Activated naive CD4-positive, alpha-beta T cell treated with anti-CD3 and anti-CD28 coated beads, Interleukin-2, amount 50 U/mL, for 16 hours (primary cell): ENCODE results near the gene B4GALT2.

Experiments
- DNase-seq: peaks from one replicate; pipeline ENCODE4 v3.0.0-alpha.2; 2020

B4GALT2 gene

DNA sequence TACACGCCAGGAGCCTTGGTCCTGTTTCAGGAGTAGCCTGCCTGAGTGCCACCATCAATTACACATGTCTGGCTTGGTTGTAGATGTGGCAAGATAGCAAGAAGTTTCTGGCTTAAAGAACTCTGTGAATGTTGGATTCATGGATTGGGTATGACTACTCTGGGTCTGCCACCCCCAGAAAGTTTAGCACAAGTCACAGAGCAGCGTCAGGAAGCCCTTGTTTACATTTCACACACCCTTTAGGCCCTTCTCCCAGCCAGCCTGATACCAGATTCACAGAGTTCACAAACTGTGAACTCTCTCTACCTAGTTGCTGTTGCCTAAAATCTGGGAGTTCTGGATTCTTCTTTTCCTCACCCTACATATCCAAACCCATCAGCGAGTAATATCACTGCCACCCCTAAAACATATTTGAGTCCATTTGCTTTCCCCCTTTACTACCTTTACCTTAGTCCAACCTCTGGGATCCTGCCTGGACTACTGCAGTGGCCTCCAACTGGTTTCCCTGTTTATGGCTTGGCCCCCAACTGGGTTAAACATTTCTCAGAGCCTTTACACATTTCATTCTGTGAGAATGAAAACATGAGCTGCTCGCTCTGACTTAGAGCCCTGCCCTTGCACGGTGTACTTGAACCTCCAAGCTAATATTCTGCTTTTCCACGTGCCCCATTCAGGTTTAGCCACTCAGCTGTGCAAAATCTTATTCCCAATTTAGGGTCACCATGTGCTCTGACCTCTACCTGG lies 8.3 kb downstream of the B4GALT2 start:
- DNase-seq, result no peak

- no peak for DNase-seq
These were observed 11.5 kb downstream of the B4GALT2 start for GRCh38 chr1:43990271-43991199.

DNA sequence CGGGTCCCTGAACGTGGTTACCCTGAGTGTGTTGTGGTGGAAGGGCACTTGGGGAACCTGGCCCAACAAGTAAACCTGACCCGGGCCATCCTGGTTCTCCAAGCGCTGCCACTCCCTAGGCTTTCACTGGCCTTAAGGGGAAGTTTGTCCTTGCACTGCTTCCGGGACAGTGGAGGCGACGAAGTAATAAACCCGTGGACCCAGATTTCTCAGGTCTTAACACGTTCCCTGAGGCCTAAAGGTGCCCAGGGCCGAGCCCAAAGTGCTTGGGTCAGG lies 12.1 kb downstream of the B4GALT2 start:
- no peak for DNase-seq

DNA sequence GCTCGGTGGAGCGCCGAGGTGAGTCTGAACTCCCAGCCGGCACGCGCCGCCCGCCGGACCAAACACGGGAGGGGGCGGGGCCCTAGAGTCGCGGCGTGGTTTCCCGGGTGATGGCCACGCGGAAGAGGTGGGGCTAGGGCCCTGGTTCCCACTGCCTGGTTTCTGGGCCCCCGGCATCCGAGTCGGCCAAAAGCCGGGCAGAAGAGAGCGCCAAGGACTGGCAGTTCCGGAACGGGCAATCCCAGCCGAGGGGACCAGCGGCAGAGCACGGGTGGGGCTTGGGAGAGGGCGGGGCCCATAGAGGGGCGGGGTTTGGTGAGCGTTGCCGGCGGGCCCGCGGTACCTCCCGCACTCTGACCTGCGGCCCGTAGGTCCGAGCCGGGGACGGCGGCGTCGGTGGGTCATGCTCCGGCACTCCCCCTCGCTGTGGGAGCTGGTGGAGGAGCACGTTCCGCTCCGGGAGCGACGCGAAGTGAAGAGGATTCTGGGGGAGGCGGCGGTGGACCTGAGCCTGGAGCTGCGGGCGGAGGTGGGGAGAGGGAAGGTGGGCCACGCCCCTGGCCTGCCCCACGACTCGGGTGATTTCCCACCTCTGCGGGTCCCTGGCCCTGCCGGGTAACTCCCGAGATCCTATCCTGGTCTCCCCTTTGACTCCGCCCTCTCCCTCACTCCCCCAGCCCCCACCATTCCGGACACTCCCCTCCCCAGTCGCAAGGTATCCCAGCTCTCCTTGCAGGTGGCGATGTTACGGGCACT lies 12.6 kb downstream of the B4GALT2 start, which contains the start of gene CCDC24:
Gene CCDC24 (plus strand): TSS at position 124 of the 756 bp plus-strand sequence. CDS start 280 bp downstream, at position 404.
- DNase-seq, result peak; percentile 75

GRCh38 chr1:43992232-43992995 lies 13.4 kb downstream of the B4GALT2 start:
- DNase-seq, result no peak

DNA sequence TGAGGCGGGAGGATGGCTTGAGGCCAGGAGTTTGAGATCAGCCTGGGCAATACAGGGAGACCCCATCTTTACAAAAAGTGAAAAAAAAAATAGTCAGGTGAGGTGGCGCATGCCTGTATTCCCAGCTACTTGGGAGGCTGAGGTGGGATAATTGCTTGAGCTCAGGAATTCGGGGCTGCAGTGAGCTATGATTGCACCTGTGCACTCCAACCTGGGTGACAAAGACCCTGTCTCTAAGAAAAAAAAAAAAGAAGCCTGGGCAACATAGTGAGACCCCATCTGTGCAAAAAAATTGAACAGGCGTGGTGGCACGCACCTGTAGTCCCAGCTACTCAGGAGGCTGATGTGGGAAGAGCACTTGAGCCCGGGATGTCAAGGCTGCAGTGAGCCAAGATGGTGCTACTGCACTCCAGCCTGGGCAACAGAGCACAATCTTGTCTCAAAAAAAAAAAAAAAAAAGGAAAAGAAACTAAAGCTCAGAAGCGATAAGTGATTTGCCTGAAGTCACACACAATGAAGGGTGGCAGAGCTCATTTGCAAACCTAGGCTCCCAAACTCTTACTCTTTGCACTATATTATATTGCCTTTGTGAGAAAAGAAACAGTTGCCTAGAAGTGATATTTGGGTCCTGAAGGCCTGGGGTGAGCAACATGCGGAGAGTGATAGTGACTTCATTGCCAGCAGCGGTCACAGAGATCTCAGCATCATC lies 14.3 kb downstream of the B4GALT2 start:
- DNase-seq, result no peak

GRCh38 chr1:43994071-43994470 lies 15.1 kb downstream of the B4GALT2 start:
- DNase-seq, result no peak

GRCh38 chr1:43994794-43995790 lies 16.1 kb downstream of the B4GALT2 start:
- no peak for DNase-seq

GRCh38 chr1:43995984-43996732 lies 17.1 kb downstream of the B4GALT2 start:
- no peak for DNase-seq

- DNase-seq, result no peak
These were observed 17.7 kb downstream of the B4GALT2 start for GRCh38 chr1:43996733-43997115.

GRCh38 chr1:43997295-43997999 lies 18.4 kb downstream of the B4GALT2 start:
- DNase-seq, result no peak

DNA sequence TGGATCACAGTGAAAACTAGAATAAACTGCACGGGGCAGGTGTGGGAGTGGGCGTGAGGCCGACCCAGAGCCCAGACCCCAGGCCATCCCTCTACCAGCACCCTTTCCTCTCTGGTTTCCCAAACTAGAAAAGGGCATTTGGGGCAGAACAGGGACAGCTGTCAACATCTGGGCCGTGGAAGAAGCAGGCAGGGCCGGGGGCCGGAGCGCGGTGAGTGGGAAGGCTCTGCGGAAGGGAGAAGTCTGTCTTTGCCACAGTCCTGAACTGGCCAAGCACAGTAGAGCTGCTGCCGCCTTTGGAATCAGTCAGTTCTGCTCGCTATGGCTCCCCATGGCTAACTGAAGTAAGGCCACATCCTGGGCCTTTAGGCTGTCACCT lies 19.0 kb downstream of the B4GALT2 start:
- DNase-seq, result no peak

DNA sequence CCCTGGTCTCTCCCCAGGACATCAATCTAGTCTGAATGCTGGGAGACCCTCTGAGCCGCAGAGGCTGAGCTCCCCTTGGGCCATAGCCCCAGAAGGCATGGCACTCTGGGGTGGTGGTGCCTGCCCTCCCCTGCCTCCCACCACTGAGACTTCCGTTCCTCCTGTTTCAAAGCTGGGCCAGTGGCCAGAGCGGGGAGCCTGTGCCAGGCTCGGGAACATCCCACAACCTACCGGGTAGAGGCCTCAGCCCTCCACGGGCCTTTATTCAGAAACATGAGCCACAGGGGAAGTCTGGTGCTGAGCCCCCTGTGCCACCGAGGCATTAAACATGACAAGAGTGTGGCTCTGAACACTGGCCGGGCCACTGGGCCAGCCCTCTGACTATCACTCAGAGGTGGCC lies 20.4 kb downstream of the B4GALT2 start:
- no peak for DNase-seq

DNA sequence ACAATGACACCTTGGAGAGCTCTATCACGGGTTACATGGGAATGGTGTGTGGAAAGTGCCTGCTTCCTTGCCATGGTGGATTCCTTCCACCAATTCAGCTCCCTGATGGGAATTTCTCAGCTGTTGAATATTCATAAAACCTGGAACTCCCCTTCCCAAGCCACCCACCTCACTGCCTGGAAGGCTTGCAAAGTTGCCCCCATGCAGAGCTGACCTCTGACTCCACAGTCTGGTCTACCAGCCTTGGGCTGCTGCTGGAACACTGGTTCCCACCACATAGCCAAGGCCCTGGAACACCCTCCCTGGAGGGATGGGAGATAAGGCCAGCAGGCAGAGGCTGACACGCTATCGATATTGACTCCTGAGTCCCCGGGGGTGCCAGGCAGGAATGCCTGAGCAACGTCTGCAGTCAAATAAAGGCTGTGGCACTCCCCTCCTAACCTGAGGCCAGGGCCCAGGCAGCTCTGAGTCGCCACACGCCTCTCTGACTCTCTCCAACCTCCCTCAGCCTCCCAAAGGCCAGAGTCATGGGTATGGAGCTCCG lies 21.2 kb downstream of the B4GALT2 start:
- no peak for DNase-seq

- no peak for DNase-seq
These were observed 23.2 kb downstream of the B4GALT2 start for GRCh38 chr1:44002165-44002564.

DNA sequence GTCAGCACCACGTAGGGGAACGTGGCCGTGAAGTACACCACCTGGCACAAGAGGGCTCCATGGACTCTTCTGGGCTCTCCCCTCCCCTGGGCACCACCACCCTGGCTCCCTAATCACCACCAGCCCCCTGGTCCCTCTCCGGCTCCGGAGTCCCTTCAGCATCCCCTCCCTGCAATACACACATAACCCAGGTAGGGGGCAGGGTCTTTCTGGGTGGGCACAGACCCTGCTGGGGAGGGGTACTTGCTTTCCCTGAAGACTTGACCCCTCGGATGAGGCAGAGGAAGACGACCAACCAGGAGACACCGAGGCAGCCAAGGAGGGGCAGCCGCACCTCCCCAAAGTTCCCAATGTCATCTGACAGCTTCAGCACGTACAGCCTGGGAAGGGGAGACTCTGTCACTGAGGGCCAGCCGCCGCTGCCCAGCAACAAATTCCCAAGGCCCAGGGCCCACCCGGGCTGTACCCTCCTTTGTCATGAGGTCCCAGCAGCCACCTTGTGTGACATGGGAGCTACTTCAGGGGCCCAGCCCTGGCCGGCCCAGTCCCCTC lies 23.7 kb downstream of the B4GALT2 start:
- DNase-seq, result no peak

DNA sequence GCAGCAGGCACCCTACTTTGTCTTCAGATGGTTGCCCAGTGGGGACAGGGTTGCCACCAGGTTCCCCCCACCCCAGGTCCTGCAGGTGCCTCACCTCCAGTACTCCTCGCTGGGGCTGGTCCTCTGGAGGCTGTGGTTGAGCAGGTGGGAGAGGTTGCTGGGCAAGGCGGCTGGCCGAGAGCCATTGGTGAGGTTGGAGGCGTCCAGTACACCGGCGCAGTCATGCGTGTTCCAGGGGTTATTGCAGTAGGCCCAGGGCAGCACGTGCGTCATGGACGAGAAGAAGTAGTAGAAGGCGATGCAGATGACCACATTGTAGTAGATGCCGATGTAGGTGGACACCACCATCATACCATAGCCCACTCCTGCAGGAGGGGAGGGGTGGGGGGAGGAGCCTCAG lies 29.2 kb downstream of the B4GALT2 start:
- DNase-seq, result no peak

- no peak for DNase-seq
These were observed 32.0 kb downstream of the B4GALT2 start for GRCh38 chr1:44010935-44011471.
